CD4-positive, alpha-beta T cell treated with Interleukin-4 for 4 hours (primary cell): ENCODE results near the gene SELENON.
A peak's percentile ranks its signal among the peaks of the same experiment; 100 is the strongest.

Experiments used
- DNase-seq: peaks from one replicate; pipeline ENCODE4 v3.0.0-alpha.2; 2020

SELENON gene

GRCh38 chr1:25795211-25795610 lies 4.8 kb upstream of the SELENON start:
- no peak for DNase-seq

DNA sequence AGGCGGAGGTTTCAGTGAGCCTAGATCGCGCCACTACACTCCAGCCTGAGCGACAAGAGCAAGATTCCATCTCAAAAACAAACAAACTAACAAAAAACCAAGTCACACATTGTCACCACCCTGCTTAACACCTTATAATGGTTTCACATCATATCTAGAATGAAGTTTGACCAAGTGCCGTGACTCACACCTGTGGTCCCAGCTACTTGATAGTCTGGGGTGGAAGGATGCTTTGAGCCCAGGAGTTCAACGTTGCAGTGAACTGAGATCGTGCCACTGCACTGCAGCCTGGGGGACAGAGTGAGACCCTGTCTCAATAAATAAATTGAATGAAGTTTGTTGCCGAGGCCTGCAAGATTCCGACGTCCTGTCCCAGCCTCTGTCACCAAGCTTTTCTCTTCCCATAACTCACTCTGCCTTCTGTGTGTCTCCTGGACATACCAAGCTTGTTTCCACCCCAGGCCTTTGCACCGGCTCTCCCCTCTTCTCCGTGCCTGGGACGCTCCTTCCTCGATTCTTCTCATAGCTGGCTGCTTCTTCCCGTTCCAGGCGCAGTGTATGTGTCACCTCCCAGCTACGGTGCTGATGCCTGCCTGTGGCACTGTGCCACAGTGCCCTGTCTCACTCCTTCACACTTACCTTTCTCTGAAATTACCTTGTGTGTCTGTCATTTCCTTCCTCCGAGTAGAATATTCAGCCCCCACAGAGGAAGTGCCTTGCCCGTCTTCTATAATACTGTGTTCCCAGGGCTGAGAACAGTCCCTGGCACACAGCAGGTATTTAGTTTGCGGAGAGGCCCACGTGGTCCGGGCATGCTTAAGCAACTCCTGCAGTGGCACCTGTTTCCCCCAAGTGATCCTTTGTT lies 3.8 kb upstream of the SELENON start:
- peak; percentile 64 for DNase-seq

DNA sequence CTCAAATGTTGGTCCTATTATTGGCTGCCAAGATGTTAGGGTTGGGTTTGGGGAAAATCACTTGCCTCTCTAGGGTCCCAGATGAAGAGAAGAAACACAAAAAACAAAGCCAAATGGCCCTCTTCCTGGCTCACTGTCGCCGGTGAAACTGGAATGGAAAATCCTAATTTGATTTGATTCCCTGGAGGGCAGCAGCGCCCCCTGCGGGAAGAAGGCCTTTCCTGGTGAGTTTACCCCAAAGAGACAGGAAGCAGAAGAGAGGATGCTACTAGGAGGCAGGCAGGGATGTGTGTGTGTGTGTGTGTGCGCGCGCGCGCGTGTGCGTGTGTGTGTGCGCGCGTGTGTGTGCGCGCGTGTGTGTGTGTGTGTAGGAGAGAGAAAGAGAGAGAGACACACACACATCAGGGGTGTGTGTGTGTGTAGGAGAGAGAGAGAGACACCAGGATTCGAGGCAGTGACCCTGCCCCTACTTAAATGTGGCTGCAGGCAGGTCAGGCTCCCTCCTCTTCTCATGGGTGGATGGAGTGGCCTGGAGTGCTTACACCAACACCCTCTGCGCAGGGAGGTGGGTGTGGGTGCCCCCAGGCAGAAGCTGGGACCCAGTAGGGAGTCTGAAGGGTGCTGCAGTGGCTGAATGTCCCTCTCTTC lies 3.1 kb upstream of the SELENON start:
- DNase-seq = peak; percentile 77

GRCh38 chr1:25797939-25798338 lies 2.1 kb upstream of the SELENON start:
- DNase-seq = no peak

- no peak for DNase-seq
Observed at GRCh38 chr1:25798666-25799351, 1.2 kb upstream of the SELENON start.

- no peak for DNase-seq
Observed at GRCh38 chr1:25799352-25799934, 550 bp upstream of the SELENON start.

DNA sequence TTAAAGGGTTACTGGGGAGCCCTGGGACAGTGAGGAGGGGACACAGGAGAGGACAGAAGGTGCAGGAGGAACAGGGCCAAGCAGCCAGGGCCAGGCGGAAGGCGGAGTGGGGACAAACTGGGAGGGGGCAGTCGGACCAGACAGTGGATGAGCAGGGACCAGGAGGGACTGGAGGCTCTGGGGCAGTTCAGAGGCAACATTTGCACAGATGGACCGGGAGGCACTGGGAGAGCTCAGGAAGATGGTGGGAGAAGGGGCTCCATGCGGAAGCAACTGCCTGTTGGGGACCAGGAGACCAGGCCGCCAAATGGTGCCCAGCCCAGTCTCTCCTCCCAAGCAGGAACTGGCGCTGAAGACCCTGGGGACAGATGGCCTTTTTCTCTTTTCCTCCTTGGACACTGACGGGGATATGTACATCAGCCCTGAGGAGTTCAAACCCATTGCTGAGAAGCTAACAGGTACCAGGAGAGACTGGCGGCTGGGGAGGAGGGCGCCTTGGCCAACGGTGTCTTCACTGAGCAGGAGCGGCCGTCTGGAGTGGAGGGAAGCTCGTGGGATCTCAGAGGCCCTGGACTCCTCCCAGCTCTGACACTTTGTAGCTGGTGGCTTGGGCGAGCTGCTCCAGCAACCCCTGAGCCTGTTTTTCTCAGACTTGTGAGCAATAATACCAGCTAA lies 847 bp downstream of the SELENON start:
- no peak for DNase-seq

GRCh38 chr1:25802915-25803314 lies 2.9 kb downstream of the SELENON start:
- no peak for DNase-seq

DNA sequence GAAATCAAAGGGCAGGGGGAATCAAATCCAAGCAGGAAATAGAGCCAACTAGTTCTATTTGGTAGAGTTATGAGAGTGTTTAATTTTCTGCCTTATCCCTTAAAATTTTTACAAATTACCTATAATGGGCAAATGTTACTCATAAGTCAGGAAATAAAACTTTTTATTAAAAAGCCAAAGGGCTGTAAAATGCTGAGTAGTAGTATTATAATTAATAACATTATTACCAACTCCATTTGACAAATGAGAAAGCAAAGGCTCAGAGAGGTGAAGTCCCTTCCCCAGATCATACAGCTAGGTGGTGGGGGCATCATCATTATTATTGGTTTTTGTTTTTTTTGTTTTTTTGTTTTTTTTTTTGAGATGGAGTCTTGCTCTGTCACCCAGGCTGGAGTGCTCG lies 3.4 kb downstream of the SELENON start:
- DNase-seq = no peak

- DNase-seq = no peak
Observed at GRCh38 chr1:25804244-25804963, 4.4 kb downstream of the SELENON start.

DNA sequence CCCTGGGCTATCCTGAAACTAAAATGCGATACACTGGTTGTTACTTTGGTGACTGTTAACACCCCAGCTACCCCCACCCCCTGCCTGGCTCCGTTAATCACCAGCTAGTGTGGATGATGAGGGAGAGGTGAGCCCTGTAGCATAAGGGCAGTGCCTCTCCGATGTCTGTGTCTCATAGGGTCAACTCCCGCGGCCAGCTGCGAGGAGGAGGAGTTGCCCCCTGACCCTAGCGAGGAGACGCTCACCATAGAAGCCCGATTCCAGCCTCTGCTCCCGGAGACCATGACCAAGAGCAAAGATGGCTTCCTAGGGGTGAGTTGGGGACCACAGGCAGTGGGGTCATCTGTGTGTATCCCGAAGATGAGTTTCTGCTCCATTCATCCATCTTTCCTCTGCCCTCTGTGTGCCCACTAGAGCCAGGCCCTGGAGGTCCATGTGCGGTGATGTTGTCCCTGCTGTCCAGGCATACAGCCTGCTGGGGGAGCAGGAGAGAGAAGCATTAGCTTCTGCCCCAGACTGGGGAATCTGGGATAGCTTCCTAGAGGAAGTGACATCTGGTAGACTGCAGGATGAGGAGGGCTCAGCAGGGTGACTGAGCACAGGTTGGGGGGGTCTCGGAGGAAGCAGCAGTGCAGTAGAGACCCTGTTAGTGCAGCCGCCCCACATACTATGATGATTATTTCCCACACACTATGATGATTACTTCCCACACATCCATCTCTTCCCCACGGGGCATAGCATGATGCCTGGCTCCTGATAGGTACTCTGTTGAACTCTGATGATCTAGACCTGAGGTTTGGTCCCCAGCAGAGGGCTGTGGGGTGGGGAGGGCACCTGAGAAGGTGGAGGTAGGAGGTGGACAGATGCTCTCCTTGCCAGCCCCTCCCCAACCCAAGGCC lies 5.2 kb downstream of the SELENON start:
- no peak for DNase-seq

DNA sequence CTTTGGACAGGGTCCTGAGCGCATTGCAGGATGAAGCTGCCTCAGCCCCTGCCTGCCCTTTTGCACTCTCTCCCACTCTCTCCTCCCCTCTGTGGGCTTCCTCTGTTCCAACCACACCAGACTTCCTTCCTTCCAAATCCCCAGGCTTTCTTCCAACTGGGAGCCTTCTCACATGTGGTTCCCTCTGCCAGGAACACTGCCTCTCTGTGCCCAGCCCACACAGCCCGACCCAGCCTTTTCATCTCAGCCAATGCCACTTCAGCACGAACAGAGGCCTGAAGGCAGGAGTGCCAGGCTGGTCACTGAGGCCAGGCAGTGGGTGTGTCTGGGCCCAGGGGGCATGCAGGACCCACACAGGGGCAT lies 5.9 kb downstream of the SELENON start:
- DNase-seq = no peak

DNA sequence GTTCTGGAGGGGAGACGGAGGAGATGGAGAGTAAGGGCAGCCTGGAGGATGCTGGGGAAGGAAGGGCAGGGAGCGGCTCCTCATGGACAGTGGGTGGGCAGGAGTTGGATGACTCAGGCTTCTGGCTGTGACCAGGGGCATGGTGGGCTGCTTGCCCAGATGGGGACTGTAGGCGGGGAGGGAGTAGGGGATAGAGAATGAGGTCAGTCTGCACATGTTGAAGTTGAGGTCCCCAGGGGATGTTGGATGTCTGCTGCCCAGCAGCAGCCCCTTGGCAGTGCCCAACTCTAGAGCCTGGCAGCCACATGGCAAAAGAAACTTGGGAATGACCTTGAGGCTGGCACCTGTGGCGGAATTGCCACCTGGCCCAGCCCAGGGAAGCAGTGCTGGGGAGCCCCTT lies 6.4 kb downstream of the SELENON start:
- DNase-seq = no peak

DNA sequence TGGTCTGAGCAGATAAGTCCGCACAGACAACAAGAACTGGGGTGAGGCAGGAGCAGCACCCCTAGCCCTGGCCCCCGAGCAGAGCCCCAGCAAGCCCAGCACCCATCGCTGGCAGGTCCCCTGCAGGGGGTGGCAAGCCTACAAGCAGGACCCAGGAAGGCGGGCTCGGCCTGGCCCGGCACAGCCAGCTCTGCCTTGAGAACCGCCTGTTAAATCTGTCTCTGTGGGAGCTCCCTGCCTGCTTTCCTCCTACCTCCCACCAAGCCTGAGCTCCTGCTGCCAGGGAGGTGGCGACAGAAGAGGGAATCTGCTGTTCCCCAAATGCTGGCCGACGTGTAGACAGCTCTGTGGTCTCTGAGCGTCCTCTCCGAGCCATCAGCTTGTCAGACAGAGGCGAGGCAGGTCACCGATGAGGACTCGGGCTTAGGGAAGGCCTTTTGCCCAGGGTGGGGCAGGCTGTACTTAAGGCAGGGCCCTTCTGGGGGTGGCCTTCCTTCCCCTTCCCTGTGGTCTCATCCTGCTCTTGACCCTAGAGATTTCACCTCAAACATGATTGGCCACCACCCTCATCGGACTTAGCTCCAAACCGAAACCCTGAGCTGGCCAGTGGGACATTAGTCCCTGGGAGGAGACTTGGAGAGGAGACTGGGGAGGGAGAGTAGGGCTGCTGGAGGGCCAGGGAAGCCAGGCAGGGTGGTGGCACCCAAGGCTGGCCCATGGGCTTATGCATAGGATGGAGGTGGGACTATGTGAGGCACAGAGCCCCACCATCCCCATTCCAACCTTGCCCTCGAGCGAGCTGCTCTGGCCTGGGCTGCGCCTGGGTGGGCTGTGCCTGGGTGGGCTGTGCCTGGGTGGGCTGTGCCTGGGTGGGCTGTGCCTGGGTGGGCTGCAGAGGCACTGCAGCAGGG lies 7.7 kb downstream of the SELENON start:
- no peak for DNase-seq

GRCh38 chr1:25808481-25809244 lies 8.7 kb downstream of the SELENON start:
- DNase-seq = no peak

GRCh38 chr1:25809283-25809926 lies 9.4 kb downstream of the SELENON start:
- DNase-seq = no peak

- DNase-seq = no peak
Observed at GRCh38 chr1:25809929-25810328, 9.9 kb downstream of the SELENON start.
